SK-N-MC (cell line): ENCODE measurements around the gene MAPK6.

Experiments
- DNase-seq: peaks from one replicate; pipeline ENCODE4 v3.0.0-alpha.2; 2011; ENCODE audit warnings: low read depth, low spot score
- H3K27ac ChIP-seq: fragments of 200-600 bp; sonication (generic); 2 replicates; pipeline ENCODE4 v1.5.1; 2016; ENCODE audit warnings: mixed run types
- H3K36me3 ChIP-seq: fragments of 200-600 bp; sonication (generic); 2 replicates; pipeline ENCODE4 v1.6.1; 2017; ENCODE audit warnings: antibody characterized with exemption, low read length, mixed read lengths; ENCODE audit not compliant: insufficient read depth
- H3K4me3 ChIP-seq: fragments of 200-600 bp; sonication (generic); 2 replicates; pipeline ENCODE4 v1.5.1; 2016
- H3K9ac ChIP-seq: fragments of 200-600 bp; sonication (generic); 2 replicates; pipeline ENCODE4 v1.8.0; 2017; ENCODE audit warnings: mixed run types, mixed read lengths; ENCODE audit not compliant: insufficient read length
- H3K9me3 ChIP-seq: fragments of 200-600 bp; sonication (generic); 2 replicates; pipeline ENCODE4 v1.6.1; 2017; ENCODE audit warnings: low read depth, mild to moderate bottlenecking, antibody characterized with exemption, low read length, moderate library complexity, mixed read lengths
- EZH2 ChIP-seq: fragments of 200-600 bp; sonication (generic); IDR thresholded peaks from one replicate; pipeline ENCODE4 v1.6.1; 2017; ENCODE audit warnings: antibody characterized with exemption
- FOXP2 ChIP-seq: optimal IDR thresholded peaks from 2 replicates; pipeline ENCODE3; 2011; ENCODE audit warnings: mild to moderate bottlenecking, moderate library complexity; ENCODE audit not compliant: insufficient read depth; ENCODE audit errors: extremely low read length, control extremely low read depth
- POLR2AphosphoS5 ChIP-seq: IDR thresholded peaks from 2 replicates; pipeline ENCODE4 v1.6.1; 2012; ENCODE audit warnings: mild to moderate bottlenecking, low read depth, low read length, borderline replicate concordance

The MAPK6 gene

DNA sequence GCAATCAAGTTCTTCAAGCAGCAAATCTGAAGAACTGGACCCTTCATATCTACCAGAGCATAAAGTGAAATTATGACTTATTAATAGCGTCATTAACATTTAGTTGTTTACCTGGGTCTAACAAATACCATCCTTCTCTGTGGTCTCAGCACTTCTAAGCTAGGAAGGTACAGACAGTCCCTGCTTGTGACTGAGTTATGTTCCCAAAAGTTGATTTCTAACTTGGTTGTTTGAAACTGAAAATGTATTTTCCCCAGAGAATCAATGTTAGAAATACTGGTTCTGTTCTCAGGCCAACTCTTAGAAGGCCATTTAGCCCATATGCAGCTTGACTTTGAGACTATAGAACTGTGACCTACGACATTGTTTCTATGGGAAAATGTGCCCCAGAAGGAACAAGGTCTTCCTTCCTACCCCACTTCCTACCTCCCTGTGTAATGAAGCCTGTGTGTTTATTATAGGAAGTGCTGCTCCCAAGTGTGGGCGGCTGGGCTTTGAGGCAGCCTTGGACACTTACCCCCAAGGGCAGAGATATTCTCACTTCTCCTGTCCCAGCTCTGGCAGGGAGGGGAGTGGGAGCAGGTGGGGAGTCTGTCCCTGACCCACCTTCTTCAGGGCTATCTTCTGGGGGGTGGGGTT is 12.2 kb upstream of the MAPK6 start:
- Histone ChIP-seq H3K9ac (no peak overlapping the region), H3K36me3 (no peaks in the 10 kb centered on the region), H3K9me3 (no peaks in the 10 kb centered on the region), H3K27ac (no peak overlapping the region), H3K4me3 (no peak overlapping the region)
- TF ChIP-seq FOXP2 (no peak), EZH2 (no peak), POLR2AphosphoS5 (no peak)
- DNase-seq, result no peak

DNA sequence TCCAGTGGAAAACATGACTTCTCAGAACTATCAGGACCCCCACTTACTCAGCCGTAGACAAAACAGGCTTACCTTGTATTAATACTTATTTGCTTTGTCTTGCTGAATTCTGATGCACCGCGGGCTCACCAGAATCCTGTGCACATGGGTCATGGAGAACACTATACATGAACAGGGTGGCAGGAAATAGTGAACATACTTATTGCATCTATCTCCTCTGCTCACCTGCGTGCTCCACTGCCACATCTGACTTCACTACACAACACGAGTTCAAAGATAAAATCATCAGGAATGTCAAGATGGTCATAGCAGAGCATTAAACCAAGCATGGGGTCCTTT is 10.7 kb upstream of the MAPK6 start:
- no peaks in the 10 kb centered on the region for H3K9me3 ChIP-seq
- H3K27ac ChIP-seq, result no peak overlapping the region
- no peak for TF ChIP-seq POLR2AphosphoS5
- no peak for TF ChIP-seq EZH2
- no peak for TF ChIP-seq FOXP2
- no peak overlapping the region for H3K4me3 ChIP-seq
- no peak overlapping the region for H3K9ac ChIP-seq
- DNase-seq, result no peak
- no peaks in the 10 kb centered on the region for H3K36me3 ChIP-seq

DNA sequence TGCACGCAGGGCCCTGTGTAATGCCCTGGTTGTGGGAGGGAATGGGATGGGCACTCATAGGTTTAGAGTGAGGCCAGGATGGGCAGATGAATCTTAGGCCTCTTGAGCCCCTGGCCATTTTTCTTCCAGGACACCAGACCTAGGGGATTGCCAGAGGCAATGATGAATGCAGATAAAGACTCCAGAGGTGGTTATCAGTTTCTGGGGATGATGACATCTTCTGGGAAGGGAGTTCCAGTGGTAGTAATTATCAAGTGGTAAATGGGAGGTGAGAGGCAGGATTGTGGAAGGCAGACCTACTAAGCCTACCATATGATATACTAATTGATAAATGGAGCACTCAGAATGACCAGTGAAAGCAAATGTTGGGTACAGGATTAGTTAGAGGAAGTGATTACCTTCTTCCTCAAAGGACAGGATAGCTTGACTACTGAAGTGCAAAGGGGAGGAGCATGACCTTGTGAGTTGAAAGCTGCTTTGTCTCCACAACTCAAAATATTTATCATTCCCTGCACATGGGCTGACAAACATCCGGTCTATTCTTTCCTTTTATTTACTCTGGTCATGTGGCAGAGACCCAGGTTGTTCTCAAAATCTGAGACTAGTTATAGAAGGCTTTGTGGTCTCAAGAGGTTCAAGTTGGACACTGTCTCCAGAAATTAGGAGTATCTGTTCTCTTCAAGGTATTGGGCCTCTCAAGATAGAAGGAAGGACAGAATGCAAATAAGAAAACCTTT is 10.2 kb upstream of the MAPK6 start:
- Histone ChIP-seq H3K9ac (no peak overlapping the region), H3K36me3 (no peaks in the 10 kb centered on the region), H3K9me3 (no peaks in the 10 kb centered on the region), H3K4me3 (no peak overlapping the region), H3K27ac (no peak overlapping the region)
- no peak for TF ChIP-seq EZH2
- TF ChIP-seq FOXP2, result no peak
- no peak for TF ChIP-seq POLR2AphosphoS5
- DNase-seq, result no peak

DNA sequence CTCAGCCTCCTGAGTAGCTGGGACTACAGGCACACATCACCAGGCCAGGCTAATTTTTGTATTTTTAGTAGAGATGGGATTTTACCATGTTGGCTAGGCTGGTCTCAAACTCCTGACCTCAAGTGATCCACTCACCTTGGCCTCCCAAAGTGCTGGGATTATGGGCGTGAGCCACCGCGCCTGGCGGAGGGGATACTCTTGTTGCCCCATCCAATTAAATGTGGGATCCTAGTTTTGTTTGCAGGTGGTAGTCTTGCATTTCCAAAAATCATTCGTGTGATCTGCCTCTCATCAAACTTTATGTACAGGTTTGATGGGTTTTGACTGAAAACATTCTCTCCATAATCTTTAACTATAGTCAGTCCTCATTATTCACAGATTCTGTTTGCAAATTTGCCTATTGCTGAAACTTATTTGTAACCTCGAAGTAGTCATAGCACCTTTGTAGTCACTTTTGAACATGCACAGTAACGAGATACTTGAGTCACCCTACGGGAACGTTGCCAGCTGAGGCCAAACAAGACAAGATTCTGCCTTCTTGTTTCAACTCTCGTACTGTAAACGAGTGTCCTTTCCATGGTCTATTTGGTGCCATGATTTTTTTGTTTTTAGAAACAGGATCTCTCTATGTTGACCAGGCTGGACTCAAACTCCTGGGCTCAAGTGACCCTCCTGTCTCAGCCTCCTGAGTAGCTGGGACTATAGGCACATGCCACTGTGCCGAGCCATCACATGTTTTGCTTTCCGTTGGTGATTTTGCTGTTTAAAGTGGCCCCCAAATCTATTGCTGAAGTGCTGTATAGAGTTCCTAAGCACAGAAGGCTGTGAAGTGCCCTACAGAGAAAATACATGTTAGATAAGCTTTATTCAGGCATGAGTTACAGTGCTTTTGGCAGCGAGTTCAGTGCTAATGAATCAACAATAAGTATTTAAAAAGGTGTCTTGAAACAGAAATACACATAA is 8.1 kb upstream of the MAPK6 start:
- Histone ChIP-seq H3K4me3 (no peak overlapping the region), H3K9ac (no peak overlapping the region), H3K27ac (no peak overlapping the region), H3K9me3 (no peaks in the 10 kb centered on the region), H3K36me3 (no peaks in the 10 kb centered on the region)
- DNase-seq, result no peak
- TF ChIP-seq FOXP2, result no peak
- TF ChIP-seq EZH2, result no peak
- TF ChIP-seq POLR2AphosphoS5, result no peak

DNA sequence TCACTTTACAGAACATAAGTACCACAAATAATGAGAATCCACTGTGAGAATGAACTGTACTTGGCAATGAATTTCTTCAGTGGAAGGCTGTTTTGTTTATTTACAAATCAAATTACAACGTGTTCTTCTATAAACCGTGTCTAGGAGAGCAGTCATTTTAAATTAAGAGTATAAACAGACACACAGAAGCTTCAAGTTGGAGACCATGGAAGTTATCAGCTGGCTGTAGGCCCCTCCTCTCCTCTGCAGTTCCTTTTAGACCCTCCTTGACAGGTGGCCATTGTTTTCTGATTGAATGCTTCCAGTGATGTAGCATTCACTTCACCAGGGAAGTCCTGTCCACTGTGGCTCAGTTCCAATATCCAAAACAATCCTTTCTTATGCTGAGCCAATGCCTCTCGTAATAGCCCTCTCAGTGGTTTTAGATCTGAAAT is 7.3 kb upstream of the MAPK6 start:
- Histone ChIP-seq H3K9ac (no peak overlapping the region), H3K36me3 (no peaks in the 10 kb centered on the region), H3K27ac (no peak overlapping the region), H3K4me3 (no peak overlapping the region), H3K9me3 (no peaks in the 10 kb centered on the region)
- TF ChIP-seq POLR2AphosphoS5 (no peak), EZH2 (no peak), FOXP2 (no peak)
- no peak for DNase-seq

DNA sequence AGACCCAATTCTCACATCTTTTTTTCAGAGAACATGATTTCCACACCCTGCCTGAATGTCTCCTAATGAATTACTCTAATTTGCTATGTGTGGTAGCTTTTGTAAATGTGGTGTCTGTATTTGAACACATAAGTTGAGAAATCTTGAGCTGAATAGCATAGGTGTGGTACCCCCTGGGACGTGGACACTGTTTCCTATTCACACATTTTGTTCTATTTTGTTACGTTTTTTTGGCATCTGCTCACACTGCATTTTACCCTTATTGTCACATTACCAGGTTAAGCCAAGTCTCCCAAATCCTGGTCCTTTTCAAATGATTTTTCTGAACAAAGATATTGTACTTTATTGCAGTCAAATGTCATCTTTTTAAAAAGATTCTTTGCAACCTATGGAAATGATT is 6.8 kb upstream of the MAPK6 start:
- DNase-seq, result no peak
- H3K27ac ChIP-seq, result no peak overlapping the region
- H3K9ac ChIP-seq, result no peak overlapping the region
- no peaks in the 10 kb centered on the region for H3K9me3 ChIP-seq
- TF ChIP-seq EZH2 (no peak), FOXP2 (no peak), POLR2AphosphoS5 (no peak)
- H3K36me3 ChIP-seq, result no peaks in the 10 kb centered on the region
- no peak overlapping the region for H3K4me3 ChIP-seq

DNA sequence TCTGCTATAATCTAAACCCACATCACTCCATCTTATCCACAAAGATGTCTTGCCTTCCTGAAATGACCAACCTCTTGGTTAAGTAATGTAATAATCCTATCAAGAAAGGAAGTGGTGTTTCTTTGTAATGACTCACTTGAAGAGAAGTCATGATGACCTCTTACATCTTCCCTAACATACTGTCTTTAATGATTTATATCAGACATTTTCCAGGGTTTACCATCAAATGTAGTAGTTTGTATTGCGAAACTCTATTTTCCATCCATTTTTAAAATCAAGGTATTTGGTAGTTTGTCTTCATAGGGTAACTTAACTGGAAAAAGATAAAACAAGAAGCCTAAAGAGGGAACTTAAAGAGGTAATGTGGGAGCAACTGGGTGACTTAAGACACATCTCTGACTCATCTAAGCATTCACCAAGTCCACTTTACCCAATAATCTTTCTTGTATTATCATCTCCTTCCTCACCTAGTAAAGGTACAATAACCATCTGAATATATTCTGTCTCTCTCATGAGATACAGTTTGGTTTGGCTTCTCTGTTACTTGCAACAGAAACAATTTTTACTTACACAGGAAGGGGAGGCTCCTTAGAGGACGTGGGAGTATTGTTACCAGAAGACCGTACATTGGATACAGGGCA is 5.7 kb upstream of the MAPK6 start:
- DNase-seq, result no peak
- Histone ChIP-seq H3K4me3 (no peak overlapping the region), H3K9ac (no peak overlapping the region), H3K36me3 (no peaks in the 10 kb centered on the region), H3K27ac (no peak overlapping the region), H3K9me3 (no peaks in the 10 kb centered on the region)
- no peak for TF ChIP-seq POLR2AphosphoS5
- TF ChIP-seq FOXP2, result no peak
- no peak for TF ChIP-seq EZH2

DNA sequence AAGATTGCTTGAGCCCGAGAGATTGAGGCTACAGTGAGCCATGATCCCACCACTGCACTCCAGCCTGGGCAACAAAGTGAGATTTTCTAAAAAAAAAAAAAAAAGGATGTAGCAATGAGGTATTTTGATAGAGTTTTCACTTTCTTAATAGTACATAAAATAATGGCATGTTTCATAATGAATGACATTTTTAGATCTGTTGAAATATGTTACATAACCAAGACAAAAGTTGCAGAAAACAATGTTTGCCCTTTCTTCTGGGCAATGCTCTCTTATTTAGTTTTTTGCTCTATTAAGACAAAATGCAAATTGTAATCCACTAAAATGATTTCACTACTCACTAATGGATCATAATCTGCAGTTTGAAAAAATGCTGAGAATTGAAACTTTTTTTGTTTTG is 4.4 kb upstream of the MAPK6 start:
- no peak overlapping the region for H3K9ac ChIP-seq
- TF ChIP-seq FOXP2 (no peak), POLR2AphosphoS5 (no peak), EZH2 (no peak)
- no peaks in the 10 kb centered on the region for H3K9me3 ChIP-seq
- no peak overlapping the region for H3K4me3 ChIP-seq
- no peak for DNase-seq
- no peaks in the 10 kb centered on the region for H3K36me3 ChIP-seq
- no peak overlapping the region for H3K27ac ChIP-seq
